DND-41 (cell line): ENCODE results near the gene USP35.
A peak's percentile ranks its signal among the peaks of the same experiment; 100 is the strongest.

Experiments
- ATAC-seq: fragments of 200-7000 bp; cut with Tn5 transposase; 3 replicates; pipeline ENCODE4 v1.9.1; 2021; ENCODE audit warnings: low read depth; ENCODE audit not compliant: insufficient read depth
- DNase-seq: peaks from one replicate; pipeline ENCODE4 v3.0.0-alpha.2; 2020
- H2AFZ ChIP-seq: 2 replicates; pipeline ENCODE4 v1.6.0; 2012; ENCODE audit warnings: low read depth, low read length
- H3K27ac ChIP-seq: 2 replicates; pipeline ENCODE4 v1.5.1; 2012; ENCODE audit warnings: low read length, inconsistent platforms
- H3K27me3 ChIP-seq: fragments of 200-600 bp; sonication (generic); 2 replicates; pipeline ENCODE4 v1.6.0; 2012; ENCODE audit warnings: low read length, mild to moderate bottlenecking, inconsistent platforms; ENCODE audit not compliant: insufficient read depth, poor library complexity
- H3K36me3 ChIP-seq: 2 replicates; pipeline ENCODE4 v1.5.1; 2012; ENCODE audit warnings: low read length, inconsistent platforms; ENCODE audit not compliant: insufficient read depth
- H3K4me1 ChIP-seq: 2 replicates; pipeline ENCODE4 v1.5.1; 2012; ENCODE audit warnings: mild to moderate bottlenecking, low read length; ENCODE audit not compliant: insufficient read depth
- H3K4me2 ChIP-seq: 2 replicates; pipeline ENCODE4 v1.6.0; 2012; ENCODE audit warnings: mild to moderate bottlenecking, moderate library complexity, low read length, inconsistent platforms; ENCODE audit not compliant: insufficient read depth
- H3K4me3 ChIP-seq, 2 experiments: fragments of 200-600 bp in 1 of 2; shearing (Covaris generic) in 1 of 2; 2 replicates each; pipeline ENCODE4 v1.5.1; 2012 to 2016; ENCODE audit warnings: inconsistent platforms in 2 of 2, low read length in 2 of 2, mild to moderate bottlenecking in 2 of 2, low read depth in 1 of 2, moderate library complexity in 1 of 2
- H3K79me2 ChIP-seq: 2 replicates; pipeline ENCODE4 v1.6.0; 2012; ENCODE audit warnings: low read length, inconsistent platforms; ENCODE audit not compliant: insufficient read depth
- H3K9ac ChIP-seq: 2 replicates; pipeline ENCODE4 v1.6.0; 2012; ENCODE audit warnings: low read depth, mild to moderate bottlenecking, inconsistent platforms, low read length, moderate library complexity
- H3K9me3 ChIP-seq: 2 replicates; pipeline ENCODE4 v1.5.1; 2012; ENCODE audit warnings: low read length, moderate library complexity, mild to moderate bottlenecking, inconsistent platforms; ENCODE audit not compliant: insufficient read depth, severe bottlenecking
- H4K20me1 ChIP-seq: 2 replicates; pipeline ENCODE4 v1.6.0; 2012; ENCODE audit warnings: low read length; ENCODE audit not compliant: insufficient read depth
- EZH2 ChIP-seq: IDR thresholded peaks from 3 replicates; pipeline ENCODE4 v1.6.1; 2012; ENCODE audit warnings: borderline replicate concordance, low read depth, mild to moderate bottlenecking, moderate library complexity, low read length, inconsistent platforms; ENCODE audit not compliant: severe bottlenecking
- TF ChIP-seq, protein P1 (sequence below): IDR thresholded peaks from 2 replicates; pipeline ENCODE4 v1.5.1; 2012; ENCODE audit warnings: borderline replicate concordance, low read length, moderate library complexity, mild to moderate bottlenecking; ENCODE audit not compliant: poor library complexity, severe bottlenecking; ENCODE audit errors: extremely low read depth

USP35 gene

GRCh38 chr11:78213526-78214330 lies 25.0 kb downstream of the USP35 start:
- Histone ChIP-seq H3K9ac (no peak overlapping the region), H2AFZ (no peak overlapping the region), H3K4me2 (no peak overlapping the region), H3K27me3 (no peaks in the 10 kb centered on the region), H3K9me3 (no peaks in the 10 kb centered on the region), H4K20me1 (0 out of 2 replicates have a peak, but pooled peaks cover 4% of the 10 kb centered on the region), H3K79me2 (peaks cover 3% of the 10 kb centered on the region; the same call in 1 of the 2 replicates), H3K36me3 (peaks cover 70% of the 10 kb centered on the region), H3K27ac (peak overlapping the region; percentile 36), H3K4me3 (no peak overlapping the region), H3K4me1 (peaks cover 20% of the 10 kb centered on the region)
- no peak for ATAC-seq
- TF ChIP-seq, protein P1, sequence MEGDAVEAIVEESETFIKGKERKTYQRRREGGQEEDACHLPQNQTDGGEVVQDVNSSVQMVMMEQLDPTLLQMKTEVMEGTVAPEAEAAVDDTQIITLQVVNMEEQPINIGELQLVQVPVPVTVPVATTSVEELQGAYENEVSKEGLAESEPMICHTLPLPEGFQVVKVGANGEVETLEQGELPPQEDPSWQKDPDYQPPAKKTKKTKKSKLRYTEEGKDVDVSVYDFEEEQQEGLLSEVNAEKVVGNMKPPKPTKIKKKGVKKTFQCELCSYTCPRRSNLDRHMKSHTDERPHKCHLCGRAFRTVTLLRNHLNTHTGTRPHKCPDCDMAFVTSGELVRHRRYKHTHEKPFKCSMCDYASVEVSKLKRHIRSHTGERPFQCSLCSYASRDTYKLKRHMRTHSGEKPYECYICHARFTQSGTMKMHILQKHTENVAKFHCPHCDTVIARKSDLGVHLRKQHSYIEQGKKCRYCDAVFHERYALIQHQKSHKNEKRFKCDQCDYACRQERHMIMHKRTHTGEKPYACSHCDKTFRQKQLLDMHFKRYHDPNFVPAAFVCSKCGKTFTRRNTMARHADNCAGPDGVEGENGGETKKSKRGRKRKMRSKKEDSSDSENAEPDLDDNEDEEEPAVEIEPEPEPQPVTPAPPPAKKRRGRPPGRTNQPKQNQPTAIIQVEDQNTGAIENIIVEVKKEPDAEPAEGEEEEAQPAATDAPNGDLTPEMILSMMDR = no peak
- no peak for TF ChIP-seq EZH2
- DNase-seq = no peak

DNA sequence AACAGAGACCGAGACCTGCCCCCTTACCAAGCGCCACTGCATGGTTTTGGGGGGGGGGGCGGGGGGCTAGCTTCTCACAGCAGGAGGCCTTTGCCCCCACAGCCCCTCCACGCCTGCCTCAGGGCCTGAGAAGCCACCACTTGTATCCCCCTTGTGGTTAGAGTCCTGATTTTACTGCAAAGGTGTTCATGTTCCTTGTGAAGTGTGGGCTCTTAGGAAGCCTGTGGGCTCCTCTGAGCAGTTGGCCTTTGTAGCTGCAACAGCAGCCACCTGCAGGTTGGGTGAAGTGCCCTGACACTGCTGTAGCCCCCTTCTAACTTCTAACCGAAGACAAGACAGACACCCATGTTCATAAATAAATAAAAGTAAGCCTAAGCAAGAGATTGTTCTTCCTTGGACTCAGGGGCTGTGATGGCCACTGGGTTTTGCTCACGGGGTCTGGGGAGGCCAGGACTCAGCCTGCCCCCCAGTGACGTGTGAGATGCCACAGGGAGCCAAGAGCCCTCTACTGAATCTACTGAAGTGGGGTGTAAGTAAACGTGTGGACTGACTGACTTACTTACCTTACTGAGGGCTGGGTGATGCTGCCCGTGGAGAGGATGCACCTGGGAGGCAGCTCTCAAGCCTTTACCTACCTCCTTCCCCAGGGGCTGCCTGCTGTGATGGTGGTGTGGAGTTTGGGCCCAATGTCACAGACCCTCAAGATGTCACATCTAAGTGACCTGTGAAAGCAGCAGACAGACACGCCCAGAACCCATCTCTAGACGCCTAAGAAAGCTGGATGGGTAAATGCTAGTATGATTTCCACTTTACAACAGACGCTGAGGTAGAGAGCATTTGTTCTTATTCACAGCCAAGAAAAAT lies 25.8 kb downstream of the USP35 start:
- H3K9me3 ChIP-seq = no peaks in the 10 kb centered on the region
- no peak overlapping the region for H3K4me2 ChIP-seq
- H4K20me1 ChIP-seq = 0 out of 2 replicates have a peak, but pooled peaks cover 4% of the 10 kb centered on the region
- peaks cover 20% of the 10 kb centered on the region for H3K4me1 ChIP-seq
- TF ChIP-seq EZH2 = no peak
- TF ChIP-seq, protein P1 = no peak
- no peaks in the 10 kb centered on the region for H3K27me3 ChIP-seq
- DNase-seq (peak; percentile 55), ATAC-seq (peak; percentile 61)
- peaks cover 76% of the 10 kb centered on the region for H3K36me3 ChIP-seq
- H3K9ac ChIP-seq = no peak overlapping the region
- H2AFZ ChIP-seq = no peak overlapping the region
- H3K4me3 ChIP-seq = no peak overlapping the region
- H3K27ac ChIP-seq = peak overlapping the region; percentile 40; the same call in 1 of the 2 replicates
- peaks cover 3% of the 10 kb centered on the region; the same call in 1 of the 2 replicates for H3K79me2 ChIP-seq

DNA sequence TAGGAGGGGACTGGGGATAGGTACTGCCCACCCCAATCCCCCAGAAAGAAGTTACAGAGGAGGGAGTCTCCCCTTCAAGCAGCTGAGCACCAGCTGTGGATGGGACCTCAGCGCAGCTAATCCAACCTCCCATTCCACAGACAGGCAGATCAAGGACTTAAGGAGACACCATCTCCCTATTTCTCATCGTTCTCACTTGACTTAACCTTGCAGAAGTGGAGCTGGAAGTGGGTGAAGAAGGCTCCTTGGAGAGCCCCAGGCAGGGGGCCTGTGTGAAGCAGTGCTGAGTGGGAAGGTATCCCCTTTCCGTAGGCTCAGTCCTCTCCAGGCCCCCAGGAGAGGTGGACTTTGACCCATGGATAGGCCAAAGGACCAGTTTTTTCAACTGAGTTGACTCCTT lies 27.3 kb downstream of the USP35 start:
- Histone ChIP-seq H3K79me2 (peaks cover 3% of the 10 kb centered on the region; the same call in 1 of the 2 replicates), H3K27me3 (no peaks in the 10 kb centered on the region), H3K4me2 (no peak overlapping the region), H2AFZ (no peak overlapping the region), H3K9ac (no peak overlapping the region), H3K27ac (peak overlapping the region; percentile 44; the same call in 1 of the 2 replicates), H3K36me3 (peaks cover 83% of the 10 kb centered on the region), H4K20me1 (0 out of 2 replicates have a peak, but pooled peaks cover 4% of the 10 kb centered on the region), H3K4me1 (peaks cover 20% of the 10 kb centered on the region), H3K9me3 (no peaks in the 10 kb centered on the region), H3K4me3 (no peak overlapping the region)
- DNase-seq (no peak), ATAC-seq (no peak)
- TF ChIP-seq, protein P1 = no peak
- no peak for TF ChIP-seq EZH2
